ENCODE results near the gene FAM133A.

DNA sequence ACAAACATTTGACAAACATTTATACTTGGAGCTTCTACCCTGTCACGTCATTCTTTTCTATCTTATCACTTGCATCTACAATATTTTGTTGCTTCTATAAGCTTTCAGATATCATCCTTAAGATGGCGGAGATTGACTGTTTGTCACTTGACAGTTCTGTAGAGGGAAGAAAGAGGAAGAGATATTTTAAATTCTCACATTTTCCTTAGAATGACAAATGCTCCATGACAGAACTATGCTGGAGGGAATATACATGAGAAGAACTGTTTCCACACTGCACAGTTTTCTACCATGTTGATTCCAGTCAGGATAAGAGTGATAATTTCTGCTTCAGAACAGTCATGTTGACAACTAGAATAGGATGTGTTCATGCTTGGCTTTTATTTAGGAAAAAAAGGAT lies 29.7 kb downstream of the FAM133A start:
- TF ChIP-seq EZH2 (IDR thresholded peaks at IDR 0.05; ENCODE audit: low read length): no peak
- TF ChIP-seq, protein P1, sequence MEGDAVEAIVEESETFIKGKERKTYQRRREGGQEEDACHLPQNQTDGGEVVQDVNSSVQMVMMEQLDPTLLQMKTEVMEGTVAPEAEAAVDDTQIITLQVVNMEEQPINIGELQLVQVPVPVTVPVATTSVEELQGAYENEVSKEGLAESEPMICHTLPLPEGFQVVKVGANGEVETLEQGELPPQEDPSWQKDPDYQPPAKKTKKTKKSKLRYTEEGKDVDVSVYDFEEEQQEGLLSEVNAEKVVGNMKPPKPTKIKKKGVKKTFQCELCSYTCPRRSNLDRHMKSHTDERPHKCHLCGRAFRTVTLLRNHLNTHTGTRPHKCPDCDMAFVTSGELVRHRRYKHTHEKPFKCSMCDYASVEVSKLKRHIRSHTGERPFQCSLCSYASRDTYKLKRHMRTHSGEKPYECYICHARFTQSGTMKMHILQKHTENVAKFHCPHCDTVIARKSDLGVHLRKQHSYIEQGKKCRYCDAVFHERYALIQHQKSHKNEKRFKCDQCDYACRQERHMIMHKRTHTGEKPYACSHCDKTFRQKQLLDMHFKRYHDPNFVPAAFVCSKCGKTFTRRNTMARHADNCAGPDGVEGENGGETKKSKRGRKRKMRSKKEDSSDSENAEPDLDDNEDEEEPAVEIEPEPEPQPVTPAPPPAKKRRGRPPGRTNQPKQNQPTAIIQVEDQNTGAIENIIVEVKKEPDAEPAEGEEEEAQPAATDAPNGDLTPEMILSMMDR (optimal IDR thresholded peaks at IDR 0.05 in 1 of 3, IDR thresholded peaks at IDR 0.05 in 1 of 3, conservative IDR thresholded peaks at IDR 0.05 in 1 of 3; ENCODE audit: extremely low read depth in 1 of 3, insufficient read depth in 2 of 3, low read length in 3 of 3): no peak
